SW 1271 (cell line): ENCODE measurements around the gene MLANA.

Experiments
- DNase-seq, 2 experiments: peaks; one replicate each; lab custom pipeline; 2025; lab: John Stamatoyannopoulos, UW

The MLANA gene

DNA sequence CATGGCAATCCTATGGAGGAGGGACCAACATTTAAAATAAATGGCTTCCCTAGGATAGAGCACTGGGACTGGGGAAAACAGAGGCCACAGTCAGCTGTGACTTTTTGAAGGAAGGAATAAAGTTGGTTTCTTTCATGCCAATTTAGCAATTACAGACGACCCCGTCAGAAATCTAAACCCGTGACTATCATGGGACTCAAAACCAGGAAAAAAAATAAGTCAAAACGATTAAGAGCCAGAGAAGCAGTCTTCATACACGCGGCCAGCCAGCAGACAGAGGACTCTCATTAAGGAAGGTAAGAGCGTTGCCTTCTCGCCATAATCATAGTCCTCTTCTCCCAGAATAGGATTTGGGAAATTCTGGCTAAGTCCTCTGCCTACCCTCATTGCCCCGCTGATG lies at the start of gene MLANA:
Gene MLANA, plus strand, starts transcription at position 249 of the 400 bp plus-strand sequence. CDS start 1,586 bp downstream, outside the sequence.
- no peak for DNase-seq

DNA sequence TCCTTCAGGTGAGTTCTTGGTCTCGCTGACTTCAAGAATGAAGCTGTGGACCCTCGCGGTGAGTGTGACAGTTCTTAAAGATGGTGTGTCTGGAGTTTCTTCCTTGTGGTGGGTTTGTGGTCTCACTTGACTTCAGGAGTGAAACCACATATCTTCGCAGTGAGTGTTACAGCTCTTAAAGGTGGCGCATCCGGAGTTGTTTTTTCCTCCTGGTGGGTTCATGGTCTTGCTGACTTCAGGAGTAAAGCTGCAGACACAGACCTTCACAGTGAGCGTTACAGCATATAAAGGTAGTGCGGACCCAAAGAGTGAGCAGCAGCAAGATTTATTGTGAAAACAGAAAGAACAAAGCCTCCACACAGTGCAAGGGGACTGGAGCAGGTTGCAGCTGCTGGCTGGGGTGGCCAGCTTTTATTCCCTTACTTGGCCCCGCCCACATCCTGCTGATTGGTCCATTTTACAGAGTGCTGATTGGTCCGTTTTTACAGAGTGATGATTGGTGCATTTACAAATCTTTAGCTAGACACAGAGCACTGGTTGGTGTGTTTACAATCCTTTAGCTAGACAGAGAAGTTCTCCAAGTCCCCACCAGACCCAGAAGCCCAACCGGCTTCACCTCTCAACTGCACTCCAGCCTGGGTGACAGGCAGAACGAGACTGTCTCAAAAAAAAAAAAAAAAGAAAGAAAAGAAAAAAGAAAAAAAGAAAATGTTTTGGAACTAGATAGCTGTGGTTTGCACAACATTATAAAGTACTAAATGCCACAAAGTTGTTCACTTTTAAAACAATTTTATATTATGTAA lies 48.7 kb upstream of the MLANA start:
- DNase-seq, result no peak

- DNase-seq, result no peak
Measured at GRCh38 chr9:5842929-5843793, 47.5 kb upstream of the MLANA start.

DNA sequence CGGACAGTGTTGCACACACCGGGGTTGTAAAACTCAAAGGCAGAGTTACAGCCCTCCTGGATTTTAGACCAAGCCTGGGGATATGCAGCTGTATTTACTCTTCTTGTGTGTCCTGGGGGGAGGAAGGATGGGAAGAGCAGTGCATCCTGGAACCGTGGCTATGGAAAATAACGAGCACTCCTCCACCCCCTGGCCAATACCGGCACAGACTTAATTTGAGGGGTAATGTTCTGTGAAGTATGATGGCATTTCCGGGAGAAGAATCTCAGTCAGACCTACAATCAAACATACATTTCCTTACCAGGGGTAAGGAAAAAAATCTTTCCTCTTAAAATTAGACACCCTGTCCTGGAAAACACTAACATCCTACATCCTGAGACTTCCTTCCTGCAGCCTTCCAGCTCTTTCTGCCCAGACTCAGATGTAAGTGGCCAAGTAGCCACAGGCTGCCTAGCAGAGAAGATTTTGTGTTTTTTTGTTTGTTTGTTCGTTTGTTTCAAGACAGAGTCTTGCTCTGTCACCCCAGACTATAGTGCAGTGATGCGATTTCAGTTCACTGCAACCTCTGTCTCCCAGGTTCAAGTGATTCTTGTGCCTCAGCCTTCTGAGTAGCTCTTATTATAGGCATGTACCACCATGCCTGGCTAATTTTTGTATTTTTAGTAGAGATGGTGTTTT lies 46.8 kb upstream of the MLANA start:
- DNase-seq, result no peak

GRCh38 chr9:5845157-5845531 lies 45.5 kb upstream of the MLANA start:
- no peak for DNase-seq

- no peak for DNase-seq
Measured at GRCh38 chr9:5846096-5846495, 44.6 kb upstream of the MLANA start.

GRCh38 chr9:5846501-5846921 lies 44.2 kb upstream of the MLANA start:
- DNase-seq, result no peak

GRCh38 chr9:5848372-5848882 lies 42.3 kb upstream of the MLANA start:
- no peak for DNase-seq

GRCh38 chr9:5850724-5851122 lies 40.0 kb upstream of the MLANA start:
- DNase-seq, result no peak

DNA sequence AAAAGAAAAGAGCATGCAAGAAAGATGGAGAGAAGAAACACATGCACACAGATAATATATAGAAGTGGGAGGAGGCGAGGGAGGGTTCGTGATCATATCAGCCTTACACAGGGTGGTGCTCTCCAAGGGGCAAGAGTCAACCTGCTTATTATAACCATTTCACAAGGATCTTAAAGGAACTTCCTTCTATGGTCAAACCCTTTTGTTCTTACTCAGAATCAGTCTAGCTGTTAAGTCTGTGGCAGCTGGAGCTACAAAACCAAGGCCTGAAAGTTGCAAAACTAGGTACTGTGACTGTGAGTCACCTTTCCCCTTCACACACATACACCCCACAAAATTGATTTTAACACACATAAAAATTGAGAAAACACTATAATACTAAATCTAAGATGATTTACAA lies 39.2 kb upstream of the MLANA start:
- no peak for DNase-seq

DNA sequence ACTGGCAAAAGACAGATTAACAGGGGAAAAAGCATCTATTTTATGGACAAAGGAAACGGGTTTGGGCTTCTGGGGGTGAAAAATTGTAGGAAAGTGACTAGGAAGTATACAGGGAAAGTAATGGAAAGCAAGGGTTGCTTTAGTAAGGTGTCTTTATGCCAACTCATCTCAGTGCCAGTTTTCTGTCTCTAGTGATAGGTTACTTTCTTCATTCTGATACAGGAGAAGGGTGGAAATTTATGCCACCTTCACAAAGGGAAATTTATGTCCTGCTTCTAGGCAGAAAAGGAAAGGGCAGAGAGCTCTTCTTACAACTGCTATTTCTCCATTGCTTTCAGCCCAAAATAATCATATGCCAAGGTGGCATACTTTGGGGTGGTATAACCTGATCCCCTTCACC lies 37.7 kb upstream of the MLANA start:
- DNase-seq, result no peak

- DNase-seq, result no peak
Measured at GRCh38 chr9:5853617-5854016, 37.1 kb upstream of the MLANA start.

DNA sequence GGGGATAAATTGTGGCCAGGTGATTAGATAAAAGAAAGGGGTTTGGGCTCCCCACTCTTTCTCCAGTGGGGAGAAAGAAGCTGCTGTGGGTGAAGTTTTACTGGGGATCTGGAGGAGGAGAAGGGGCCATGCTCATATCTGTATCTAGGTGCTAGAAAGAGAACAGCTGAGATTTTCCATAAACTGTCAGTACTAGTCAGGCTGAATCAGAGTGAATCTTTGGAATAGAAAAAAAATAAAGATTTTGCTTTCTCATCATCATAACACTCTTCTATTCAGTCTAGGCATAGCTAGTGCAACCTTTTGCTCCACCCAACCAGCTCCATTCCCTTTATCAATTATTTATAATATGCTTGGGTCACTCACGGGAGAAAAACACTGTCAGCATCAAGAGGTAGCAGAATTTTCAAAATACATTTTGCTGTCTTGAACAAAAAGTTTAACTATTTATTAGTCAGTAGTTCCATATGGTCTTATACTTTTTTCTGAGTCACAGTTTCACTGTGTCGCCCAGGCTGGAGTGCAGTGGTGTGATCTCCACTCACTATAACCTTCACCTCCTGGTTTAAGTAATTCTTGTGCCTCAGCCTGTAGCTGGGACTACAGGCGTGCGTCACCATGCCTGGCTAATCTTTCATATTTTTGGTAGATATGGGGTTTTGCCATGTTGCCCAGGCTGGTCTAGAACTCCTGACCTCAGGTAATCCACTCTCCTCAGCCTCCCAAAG lies 36.5 kb upstream of the MLANA start:
- DNase-seq, result no peak

DNA sequence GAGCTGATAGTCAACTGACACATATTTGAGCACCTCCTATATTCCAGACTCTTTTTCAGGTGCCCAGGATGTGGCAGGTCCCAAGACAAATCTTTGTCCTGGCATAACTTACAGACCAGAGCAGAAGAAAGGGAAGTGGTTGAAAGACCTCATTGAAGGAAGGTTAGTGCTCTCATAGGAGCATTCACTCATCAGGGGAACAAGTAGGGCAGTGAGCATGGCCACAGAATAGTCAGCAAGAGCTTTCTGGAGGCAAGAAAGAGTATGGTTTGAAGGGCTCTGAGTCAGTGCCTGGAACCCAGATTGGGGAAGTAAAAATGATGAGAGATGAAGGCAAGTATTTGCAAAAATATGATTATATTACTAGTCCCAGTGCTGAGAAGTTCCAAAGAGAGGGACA lies 32.8 kb upstream of the MLANA start:
- DNase-seq, result no peak

DNA sequence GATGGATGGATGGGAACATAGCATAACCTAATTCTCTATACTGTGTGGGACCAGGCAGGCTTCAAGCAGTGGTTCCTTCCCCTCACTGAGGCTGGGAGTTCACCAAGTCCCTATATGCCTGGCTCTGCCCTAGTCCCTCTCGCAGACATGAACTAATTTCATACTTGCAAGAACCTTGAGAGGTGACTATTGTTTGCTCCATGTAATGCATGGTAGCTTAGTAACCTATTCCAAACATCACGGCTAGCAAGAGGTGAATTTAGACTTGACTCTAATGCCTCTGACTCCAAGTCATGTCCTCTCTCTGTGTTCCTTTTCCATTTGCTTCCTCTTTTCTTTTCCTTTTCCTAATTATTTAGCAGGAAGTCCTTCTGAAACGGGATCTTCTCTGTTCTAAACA lies 31.9 kb upstream of the MLANA start:
- no peak for DNase-seq

DNA sequence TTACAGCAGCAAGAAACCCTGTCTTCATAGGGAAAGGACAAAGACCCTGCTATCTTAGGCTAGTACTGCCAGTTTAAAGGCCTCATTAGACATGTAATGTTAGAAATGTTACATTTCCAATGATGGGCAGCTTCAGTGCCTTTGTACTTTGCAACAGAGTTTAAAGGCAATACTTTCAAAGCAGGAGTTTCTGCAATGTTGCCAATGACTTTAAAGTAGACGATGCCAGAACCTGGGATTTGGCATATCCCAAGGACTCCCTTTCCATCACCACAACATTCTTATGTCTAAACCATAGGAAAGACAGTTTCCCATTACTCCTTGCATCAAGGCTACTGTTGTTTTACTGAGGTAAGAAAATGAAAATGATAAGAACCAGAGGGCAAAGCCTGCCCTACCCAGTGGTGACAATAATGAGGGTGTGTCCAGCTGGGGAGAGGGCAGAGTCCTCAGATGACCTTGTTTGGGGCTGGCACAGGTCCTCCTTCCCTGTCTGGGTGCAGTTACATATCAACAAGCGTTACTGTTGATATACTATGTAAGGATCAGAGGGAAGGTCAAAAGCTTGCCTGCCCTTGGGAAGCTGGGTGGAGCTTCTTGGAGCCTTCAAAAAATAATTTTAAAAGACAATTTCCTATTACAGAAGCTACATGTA lies 27.5 kb upstream of the MLANA start:
- no peak for DNase-seq

- no peak for DNase-seq
Measured at GRCh38 chr9:5864446-5864845, 26.2 kb upstream of the MLANA start.

GRCh38 chr9:5866272-5866671 lies 24.4 kb upstream of the MLANA start:
- DNase-seq, result no peak

- no peak for DNase-seq
Measured at GRCh38 chr9:5866685-5867084, 24.0 kb upstream of the MLANA start.

DNA sequence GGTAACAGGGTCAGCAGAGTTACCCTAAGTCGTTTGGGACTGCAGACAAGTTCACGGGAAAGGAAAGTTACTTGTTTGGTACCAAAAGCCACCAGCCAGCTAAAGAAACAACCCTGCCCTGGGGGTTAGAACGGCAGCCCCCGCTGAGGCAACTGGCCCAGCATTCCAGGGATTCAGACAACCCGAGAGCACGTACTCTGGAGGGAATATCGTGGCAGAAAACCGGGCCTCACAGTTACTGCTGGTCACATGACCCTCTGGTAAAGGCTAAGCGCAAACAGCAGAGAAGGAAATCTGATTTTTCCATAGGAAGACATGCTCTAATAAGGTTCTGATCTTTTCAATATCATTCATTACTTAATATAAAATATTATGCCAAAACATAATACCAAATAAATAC lies 22.5 kb upstream of the MLANA start:
- DNase-seq, result no peak

GRCh38 chr9:5869315-5870019 lies 21.2 kb upstream of the MLANA start:
- DNase-seq, result no peak
